T-helper 2 cell treated with Interferon-gamma antibody and Interleukin-4, amounts not matched to agents 5 μg/mL and 100 μg/mL, for 36 hours (primary cell): ENCODE data around the gene HUS1B.
"Not testable (repeated sequence)": the region's sequence is repeated elsewhere in the genome, so short reads cannot be mapped to it uniquely, and the experiment has no call there.

Experiments
- DNase-seq: peaks from one replicate; pipeline ENCODE4 v3.0.0; 2021; ENCODE audit warnings: low spot score
- H3K27ac Mint-ChIP-seq: one replicate; pipeline ENCODE4 v1.8.0; 2021; ENCODE audit warnings: mild to moderate bottlenecking, mixed read lengths
- H3K27me3 Mint-ChIP-seq: one replicate; pipeline ENCODE4 v1.8.0; 2021; ENCODE audit warnings: low read depth, mixed read lengths
- H3K36me3 Mint-ChIP-seq: one replicate; pipeline ENCODE4 v1.8.0; 2021; ENCODE audit warnings: low read depth, mixed read lengths
- H3K4me1 Mint-ChIP-seq: one replicate; pipeline ENCODE4 v1.8.0; 2021; ENCODE audit warnings: low read depth, mixed read lengths
- H3K4me3 Mint-ChIP-seq: one replicate; pipeline ENCODE4 v1.8.0; 2022; ENCODE audit warnings: mild to moderate bottlenecking, moderate library complexity, mixed read lengths
- H3K9me3 Mint-ChIP-seq: one replicate; pipeline ENCODE4 v1.8.0; 2021; ENCODE audit warnings: mixed read lengths

Gene HUS1B

GRCh38 chr6:663788-664187 lies 6.9 kb upstream of the HUS1B start:
- Mint-ChIP-seq H3K4me1 (peaks cover 51% of the 10 kb centered on the region), H3K36me3 (peaks cover 15% of the 10 kb centered on the region), H3K9me3 (peaks cover 12% of the 10 kb centered on the region)
- not testable (repeated sequence) for H3K27me3 Mint-ChIP-seq, H3K27ac Mint-ChIP-seq, H3K4me3 Mint-ChIP-seq, DNase-seq

GRCh38 chr6:659716-660581 lies 3.0 kb upstream of the HUS1B start:
- DNase-seq = no peak
- Mint-ChIP-seq H3K4me1 (peaks cover 41% of the 10 kb centered on the region), H3K9me3 (peaks cover 4% of the 10 kb centered on the region), H3K27ac (peak overlapping the region; percentile 4), H3K27me3 (no peaks in the 10 kb centered on the region), H3K4me3 (peak overlapping the region; percentile 32), H3K36me3 (peaks cover 18% of the 10 kb centered on the region)

- no peak for DNase-seq
- H3K4me3 Mint-ChIP-seq = no peak overlapping the region
- H3K36me3 Mint-ChIP-seq = peaks cover 21% of the 10 kb centered on the region
- H3K4me1 Mint-ChIP-seq = peaks cover 34% of the 10 kb centered on the region
- no peaks in the 10 kb centered on the region for H3K9me3 Mint-ChIP-seq
- H3K27me3 Mint-ChIP-seq = no peaks in the 10 kb centered on the region
- no peak overlapping the region for H3K27ac Mint-ChIP-seq
Measured at GRCh38 chr6:658244-658643, 1.3 kb upstream of the HUS1B start.

GRCh38 chr6:657743-658142 lies 843 bp upstream of the HUS1B start:
- peaks cover 34% of the 10 kb centered on the region for H3K4me1 Mint-ChIP-seq
- H3K27me3 Mint-ChIP-seq = no peaks in the 10 kb centered on the region
- no peak for DNase-seq
- peaks cover 21% of the 10 kb centered on the region for H3K36me3 Mint-ChIP-seq
- H3K9me3 Mint-ChIP-seq = no peaks in the 10 kb centered on the region
- H3K27ac Mint-ChIP-seq = no peak overlapping the region
- no peak overlapping the region for H3K4me3 Mint-ChIP-seq

- H3K4me1 Mint-ChIP-seq = peaks cover 14% of the 10 kb centered on the region
- H3K27me3 Mint-ChIP-seq = no peaks in the 10 kb centered on the region
- no peak overlapping the region for H3K27ac Mint-ChIP-seq
- H3K36me3 Mint-ChIP-seq = peaks cover 21% of the 10 kb centered on the region
- no peak overlapping the region for H3K4me3 Mint-ChIP-seq
- H3K9me3 Mint-ChIP-seq = no peaks in the 10 kb centered on the region
- no peak for DNase-seq
Measured at GRCh38 chr6:654136-654535, 2.8 kb downstream of the HUS1B start.

GRCh38 chr6:652865-653264 lies 4.0 kb downstream of the HUS1B start:
- DNase-seq = no peak
- no peaks in the 10 kb centered on the region for H3K27me3 Mint-ChIP-seq
- no peaks in the 10 kb centered on the region for H3K9me3 Mint-ChIP-seq
- H3K4me3 Mint-ChIP-seq = no peak overlapping the region
- H3K36me3 Mint-ChIP-seq = peaks cover 21% of the 10 kb centered on the region
- H3K27ac Mint-ChIP-seq = peak overlapping the region; percentile 21
- H3K4me1 Mint-ChIP-seq = peaks cover 13% of the 10 kb centered on the region

- Mint-ChIP-seq H3K36me3 (peaks cover 11% of the 10 kb centered on the region), H3K4me1 (peaks cover 20% of the 10 kb centered on the region), H3K27me3 (no peaks in the 10 kb centered on the region), H3K27ac (no peak overlapping the region), H3K4me3 (no peak overlapping the region), H3K9me3 (no peaks in the 10 kb centered on the region)
- DNase-seq = no peak
Measured at GRCh38 chr6:650098-650497, 6.8 kb downstream of the HUS1B start.

GRCh38 chr6:642805-643204 lies 14.1 kb downstream of the HUS1B start:
- H3K27ac Mint-ChIP-seq = no peak overlapping the region
- peaks cover 10% of the 10 kb centered on the region for H3K36me3 Mint-ChIP-seq
- no peaks in the 10 kb centered on the region for H3K27me3 Mint-ChIP-seq
- H3K4me3 Mint-ChIP-seq = no peak overlapping the region
- no peak for DNase-seq
- H3K4me1 Mint-ChIP-seq = peaks cover 11% of the 10 kb centered on the region
- peaks cover 6% of the 10 kb centered on the region for H3K9me3 Mint-ChIP-seq

- H3K9me3 Mint-ChIP-seq = peaks cover 6% of the 10 kb centered on the region
- H3K36me3 Mint-ChIP-seq = peaks cover 13% of the 10 kb centered on the region
- H3K27ac Mint-ChIP-seq = peak overlapping the region; percentile 8
Measured at GRCh38 chr6:641225-641985, 15.5 kb downstream of the HUS1B start.

GRCh38 chr6:636488-636887 lies 20.4 kb downstream of the HUS1B start:
- peaks cover under 1% of the 10 kb centered on the region for H3K9me3 Mint-ChIP-seq
- DNase-seq = peak; percentile 31
- H3K27me3 Mint-ChIP-seq = no peaks in the 10 kb centered on the region
- no peak overlapping the region for H3K27ac Mint-ChIP-seq
- peaks cover 20% of the 10 kb centered on the region for H3K36me3 Mint-ChIP-seq
- H3K4me3 Mint-ChIP-seq = no peak overlapping the region
- H3K4me1 Mint-ChIP-seq = no peaks in the 10 kb centered on the region

More at GRCh38 chr6:641225-641985, 15.5 kb downstream of the HUS1B start:
- DNase-seq = no peak
- peaks cover 7% of the 10 kb centered on the region for H3K4me1 Mint-ChIP-seq
- H3K27me3 Mint-ChIP-seq = no peaks in the 10 kb centered on the region
- H3K4me3 Mint-ChIP-seq = no peak overlapping the region

GRCh38 chr6:635233-635632 lies 21.7 kb downstream of the HUS1B start:
- Mint-ChIP-seq H3K27ac (no peak overlapping the region), H3K9me3 (no peaks in the 10 kb centered on the region), H3K4me3 (no peak overlapping the region), H3K36me3 (peaks cover 22% of the 10 kb centered on the region), H3K27me3 (no peaks in the 10 kb centered on the region), H3K4me1 (no peaks in the 10 kb centered on the region)
- DNase-seq = no peak

- H3K4me1 Mint-ChIP-seq = peaks cover 9% of the 10 kb centered on the region
- H3K36me3 Mint-ChIP-seq = peaks cover 24% of the 10 kb centered on the region
- no peak overlapping the region for H3K27ac Mint-ChIP-seq
- no peaks in the 10 kb centered on the region for H3K9me3 Mint-ChIP-seq
- no peak for DNase-seq
- no peaks in the 10 kb centered on the region for H3K27me3 Mint-ChIP-seq
- H3K4me3 Mint-ChIP-seq = no peak overlapping the region
Measured at GRCh38 chr6:633611-634010, 23.3 kb downstream of the HUS1B start.

GRCh38 chr6:628766-629165 lies 28.1 kb downstream of the HUS1B start:
- peaks cover 17% of the 10 kb centered on the region for H3K36me3 Mint-ChIP-seq
- no peak overlapping the region for H3K27ac Mint-ChIP-seq
- no peak for DNase-seq
- H3K4me3 Mint-ChIP-seq = no peak overlapping the region
- no peaks in the 10 kb centered on the region for H3K27me3 Mint-ChIP-seq
- peaks cover 12% of the 10 kb centered on the region for H3K4me1 Mint-ChIP-seq
- H3K9me3 Mint-ChIP-seq = no peaks in the 10 kb centered on the region

- Mint-ChIP-seq H3K4me1 (peaks cover 12% of the 10 kb centered on the region), H3K4me3 (no peak overlapping the region), H3K36me3 (peaks cover 6% of the 10 kb centered on the region), H3K27ac (no peak overlapping the region), H3K9me3 (no peaks in the 10 kb centered on the region), H3K27me3 (no peaks in the 10 kb centered on the region)
- DNase-seq = no peak
Measured at GRCh38 chr6:626236-626635, 30.7 kb downstream of the HUS1B start.
